Osteoblast (primary cell): ENCODE results near the gene DIO1. TPM values are rescaled to one million over a fixed set of nuclear protein-coding genes. Genes with fewer than 3 reads are reported as not detected.
A peak's percentile ranks its signal among the peaks of the same experiment; 100 is the strongest.

Source experiments
- DNase-seq: peaks from one replicate; pipeline ENCODE4 v3.0.0; 2011; ENCODE audit warnings: low spot score, mixed read lengths; ENCODE audit not compliant: insufficient read length; ENCODE audit errors: missing footprints
- H2AFZ ChIP-seq: 2 replicates; pipeline ENCODE4 v1.6.0; 2011; ENCODE audit warnings: mild to moderate bottlenecking, low read length
- H3K27ac ChIP-seq: 2 replicates; pipeline ENCODE4 v1.5.1; 2011; ENCODE audit warnings: mild to moderate bottlenecking, low read depth, low read length, moderate library complexity
- H3K27me3 ChIP-seq: 2 replicates; pipeline ENCODE4 v1.6.0; 2012; ENCODE audit warnings: mild to moderate bottlenecking, control low read depth, inconsistent platforms, low read length, moderate library complexity; ENCODE audit not compliant: insufficient read depth
- H3K36me3 ChIP-seq: 2 replicates; pipeline ENCODE4 v1.5.1; 2011; ENCODE audit warnings: mild to moderate bottlenecking, low read length, control low read depth, moderate library complexity; ENCODE audit not compliant: insufficient read depth
- H3K4me1 ChIP-seq: 2 replicates; pipeline ENCODE4 v1.5.1; 2011; ENCODE audit warnings: mild to moderate bottlenecking, low read length, control low read depth, moderate library complexity; ENCODE audit not compliant: insufficient read depth
- H3K4me2 ChIP-seq: 2 replicates; pipeline ENCODE4 v1.6.0; 2011; ENCODE audit warnings: mild to moderate bottlenecking, low read length; ENCODE audit not compliant: insufficient read depth
- H3K4me3 ChIP-seq: fragments of 200-600 bp; sonication (generic); 3 replicates; pipeline ENCODE4 v1.5.1; 2012; ENCODE audit warnings: mild to moderate bottlenecking, low read length, inconsistent platforms; ENCODE audit not compliant: insufficient read depth
- H3K79me2 ChIP-seq: 2 replicates; pipeline ENCODE4 v1.6.0; 2012; ENCODE audit warnings: mild to moderate bottlenecking, low read length, control low read depth, inconsistent platforms; ENCODE audit not compliant: insufficient read depth
- H3K9me3 ChIP-seq: 2 replicates; pipeline ENCODE4 v1.5.1; 2011; ENCODE audit warnings: low read depth, low read length, control low read depth
- H4K20me1 ChIP-seq: 2 replicates; pipeline ENCODE4 v1.6.0; 2012; ENCODE audit warnings: mild to moderate bottlenecking, low read length, control low read depth; ENCODE audit not compliant: insufficient read depth
- CTCF ChIP-seq: IDR thresholded peaks from 2 replicates; pipeline ENCODE4 v1.5.1; 2011; ENCODE audit warnings: mild to moderate bottlenecking, low read depth, low read length, moderate library complexity; ENCODE audit errors: extremely low read depth
- total RNA-seq: library from RNA; depleted of rRNA; stranded (reverse); fragments of >200 nt; gene quantifications from 2 replicates; pipeline ENCODE4 v1.2.3, GENCODE V29; 2012

DIO1 gene
- total RNA-seq, 1 donor, result not detected

- Histone ChIP-seq H3K9me3 (no peaks in the 10 kb centered on the region), H3K4me2 (peak overlapping the region; percentile 8), H4K20me1 (peaks cover 7% of the 10 kb centered on the region), H3K4me1 (peaks cover 12% of the 10 kb centered on the region), H3K79me2 (peaks cover 31% of the 10 kb centered on the region), H3K27ac (peak overlapping the region; percentile 45), H3K4me3 (no peak overlapping the region), H3K36me3 (peaks cover 48% of the 10 kb centered on the region), H3K27me3 (no peaks in the 10 kb centered on the region), H2AFZ (peak overlapping the region; percentile 21)
- no peak for TF ChIP-seq CTCF
- DNase-seq, result no peak
Measured at GRCh38 chr1:53956308-53957168, 62.6 kb downstream of the DIO1 start.

GRCh38 chr1:53957194-53957818 is 63.3 kb downstream of the DIO1 start:
- TF ChIP-seq CTCF, result no peak
- Histone ChIP-seq H3K4me1 (peaks cover 12% of the 10 kb centered on the region), H3K9me3 (no peaks in the 10 kb centered on the region), H3K27ac (peak overlapping the region; percentile 45), H3K4me2 (peak overlapping the region; percentile 8), H3K4me3 (no peak overlapping the region), H3K27me3 (no peaks in the 10 kb centered on the region), H3K79me2 (peaks cover 24% of the 10 kb centered on the region), H2AFZ (peak overlapping the region; percentile 21), H3K36me3 (peaks cover 50% of the 10 kb centered on the region), H4K20me1 (peaks cover 7% of the 10 kb centered on the region)
- peak; percentile 79 for DNase-seq

GRCh38 chr1:53959664-53960250 is 65.8 kb downstream of the DIO1 start:
- Histone ChIP-seq H3K4me3 (no peak overlapping the region), H4K20me1 (peaks cover 11% of the 10 kb centered on the region), H3K79me2 (peaks cover 10% of the 10 kb centered on the region), H3K27me3 (no peaks in the 10 kb centered on the region), H3K9me3 (no peaks in the 10 kb centered on the region), H3K27ac (no peak overlapping the region), H2AFZ (no peak overlapping the region), H3K4me1 (peaks cover 12% of the 10 kb centered on the region), H3K36me3 (peaks cover 53% of the 10 kb centered on the region), H3K4me2 (no peak overlapping the region)
- peak; percentile 66 for DNase-seq
- TF ChIP-seq CTCF, result peak; percentile 55

Other genes starting within 250 kb of the DIO1 start
- 2.4 and 2.9 TPM in 2 replicates for gene GLIS1, start 155.0 kb upstream of the DIO1 start, total RNA-seq
- gene NDC1, start 55.9 kb upstream of the DIO1 start, total RNA-seq, result 12.7 and 14.7 TPM in 2 replicates
- 22.4 and 23.2 TPM in 2 replicates for gene YIPF1, start 4.4 kb upstream of the DIO1 start, total RNA-seq
- gene IFT25, start 51.5 kb downstream of the DIO1 start, total RNA-seq, result 21.7 and 22.7 TPM in 2 replicates
- gene LRRC42, start 52.2 kb downstream of the DIO1 start, total RNA-seq, result 38.7 and 43.9 TPM in 2 replicates
- gene LDLRAD1, start 124.0 kb downstream of the DIO1 start, total RNA-seq, result not detected in 2 replicates
- 356 and 365 TPM in 2 replicates for gene TMEM59, start 159.0 kb downstream of the DIO1 start, total RNA-seq
- 2.5 and 3.2 TPM in 2 replicates for gene TCEANC2, start 159.4 kb downstream of the DIO1 start, total RNA-seq